ENCODE results near the gene NAV2.

NAV2 gene

DNA sequence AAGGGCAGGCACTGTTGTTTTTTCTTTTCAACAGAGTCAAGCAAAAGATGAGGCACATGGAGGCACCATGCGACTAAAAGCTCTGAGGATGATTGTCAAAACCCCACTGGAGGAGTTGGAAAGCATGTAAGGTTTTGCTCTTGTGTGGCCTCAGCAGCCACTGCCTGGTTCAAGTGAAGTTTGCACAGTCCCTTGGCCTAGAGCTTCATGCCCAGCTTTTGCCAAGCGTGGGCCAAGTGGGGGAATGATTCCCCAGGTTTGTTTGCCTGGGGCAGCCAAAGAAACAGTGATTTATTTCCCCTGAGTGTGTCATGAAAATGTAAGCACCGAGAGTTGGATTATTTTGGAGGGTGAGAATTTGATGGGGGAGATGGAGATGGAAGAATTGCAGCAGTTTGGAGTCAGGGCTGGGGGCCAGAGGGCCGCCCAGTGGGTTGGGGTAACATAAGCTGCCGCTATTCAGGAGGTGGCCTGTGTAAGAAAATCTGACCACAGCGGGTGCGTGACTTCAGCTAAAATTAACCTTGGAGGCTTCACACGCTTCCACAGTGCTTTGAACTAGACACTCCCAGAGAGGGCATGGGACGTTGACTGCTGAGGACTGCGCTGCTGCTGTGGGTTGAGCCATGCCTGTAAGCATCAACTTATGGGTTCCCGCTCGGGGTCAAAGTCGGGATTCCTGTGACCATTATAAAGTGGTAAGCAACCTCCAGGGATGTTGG is 100.7 kb downstream of the NAV2 start:
- no peak for DNase-seq

DNA sequence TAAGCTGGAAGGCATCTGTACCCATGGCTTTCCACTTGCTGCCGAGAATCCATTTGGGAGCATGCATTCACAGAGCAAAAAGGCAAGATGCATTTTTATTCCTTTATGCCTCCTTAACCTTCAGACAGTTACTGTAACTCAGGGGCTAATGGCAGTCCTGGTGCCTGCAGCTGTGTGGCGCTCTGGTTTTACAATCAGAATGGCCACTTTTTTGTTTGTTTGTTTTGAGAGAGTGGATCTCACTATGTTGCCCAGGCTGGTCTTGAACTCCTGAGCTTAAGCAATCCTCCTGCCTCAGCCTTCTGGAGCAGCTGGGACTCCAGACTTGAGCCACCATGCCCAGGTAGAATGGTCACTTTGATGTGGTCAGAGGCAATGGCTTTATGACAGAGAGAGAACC is 101.8 kb downstream of the NAV2 start:
- DNase-seq = no peak

DNA sequence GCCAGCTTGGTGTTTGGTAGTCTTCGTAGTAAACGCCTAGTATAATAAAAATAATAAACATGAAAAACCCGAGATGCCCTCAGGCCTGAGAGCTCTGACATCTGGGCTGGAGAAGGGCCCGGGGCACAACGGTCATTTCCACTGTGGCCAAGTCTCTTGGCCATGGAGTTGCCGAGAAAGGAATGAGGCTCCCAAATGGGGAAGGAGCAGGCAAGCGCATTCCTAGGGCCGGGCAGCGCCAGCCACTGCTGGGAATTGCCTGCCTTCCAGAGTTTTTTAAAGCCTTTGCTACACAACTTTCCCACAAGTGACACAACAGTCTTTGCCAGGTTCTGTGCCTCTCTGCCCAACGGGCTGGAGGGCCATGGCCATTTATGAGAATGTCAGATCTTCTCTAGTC is 103.4 kb downstream of the NAV2 start:
- DNase-seq = no peak

DNA sequence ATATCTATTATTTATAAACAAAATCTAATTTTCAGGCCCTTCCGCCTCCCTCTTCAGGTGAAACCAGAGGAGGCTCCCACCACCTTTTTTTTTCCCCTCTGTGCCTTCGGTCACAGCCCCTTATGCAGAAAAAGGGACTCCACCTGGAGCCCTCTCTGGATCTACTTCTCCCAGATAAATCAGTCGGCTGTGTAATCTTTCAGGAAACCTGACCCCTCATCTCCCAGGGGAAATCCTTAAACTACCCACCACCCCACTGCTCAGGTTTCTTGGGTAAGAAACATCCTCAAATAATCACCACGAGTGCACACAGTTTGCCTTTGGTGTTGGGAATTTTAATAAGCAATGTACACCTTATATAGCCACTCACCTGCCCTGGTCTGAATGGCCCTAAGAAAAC is 104.2 kb downstream of the NAV2 start:
- no peak for DNase-seq

DNA sequence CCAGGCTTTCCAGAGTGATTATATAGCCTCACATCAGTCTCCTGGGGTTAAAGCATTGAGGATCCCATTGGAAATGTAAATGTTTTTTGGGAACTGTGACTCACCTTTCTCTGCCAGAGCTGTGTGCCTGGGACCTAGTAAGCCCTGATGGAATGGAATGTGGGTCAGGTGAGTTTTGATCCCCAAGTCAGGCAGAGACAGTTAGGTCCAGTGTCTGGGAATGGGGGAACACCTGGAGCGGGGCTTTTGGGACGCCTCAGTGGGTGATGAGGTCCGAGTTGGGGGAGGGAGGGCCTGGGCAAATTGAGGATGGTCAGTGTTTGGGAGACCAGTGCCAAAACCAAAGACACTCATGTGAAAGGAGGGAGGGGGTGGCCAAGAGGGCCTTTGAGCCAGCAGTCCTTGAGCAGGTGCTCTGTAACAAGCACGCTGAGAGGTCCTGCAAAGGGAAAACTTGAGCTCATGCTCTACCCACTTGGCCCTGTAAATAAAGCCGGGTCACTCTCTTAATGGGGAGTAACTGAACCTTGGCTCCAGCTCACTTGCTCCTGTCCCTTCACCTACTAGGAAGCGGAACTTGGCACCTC is 104.7 kb downstream of the NAV2 start:
- no peak for DNase-seq

DNA sequence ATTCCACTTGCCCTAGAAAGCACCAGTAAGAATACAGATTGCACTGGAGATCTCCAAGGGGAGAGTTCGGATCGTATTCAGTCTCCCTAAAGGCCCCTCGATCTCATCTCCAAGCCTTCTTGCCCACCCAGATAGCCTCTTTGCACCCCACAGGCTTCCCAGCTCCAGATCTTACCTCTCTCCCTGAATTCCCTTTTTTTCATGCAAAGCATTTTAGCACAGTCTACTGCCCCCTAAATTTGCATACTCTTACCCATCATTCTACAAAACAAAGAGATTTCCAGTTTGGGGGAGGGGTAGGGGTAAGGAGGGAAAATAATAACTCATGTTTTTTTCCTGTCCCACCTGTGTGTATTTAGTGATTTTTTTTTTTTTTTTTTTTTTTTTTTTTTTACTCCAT is 105.2 kb downstream of the NAV2 start:
- no peak for DNase-seq

DNA sequence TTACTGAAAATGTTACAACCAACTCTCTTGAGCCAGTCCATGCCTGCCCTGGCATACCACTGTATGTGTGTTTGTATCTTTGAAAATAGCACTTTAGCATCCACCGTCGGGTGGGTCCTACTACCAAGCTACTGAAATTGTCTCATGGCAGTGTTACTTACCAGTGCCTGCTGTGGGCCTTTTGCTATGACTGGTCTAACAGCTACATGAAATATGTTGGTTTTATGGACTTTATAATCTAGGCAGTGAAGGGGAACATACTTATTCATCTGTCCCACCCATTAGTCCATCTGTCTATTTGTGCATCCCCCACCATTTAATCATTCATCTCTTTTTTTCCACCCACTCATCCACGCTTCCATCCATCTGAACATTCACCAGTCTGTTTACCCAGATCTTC is 106.0 kb downstream of the NAV2 start:
- no peak for DNase-seq

DNA sequence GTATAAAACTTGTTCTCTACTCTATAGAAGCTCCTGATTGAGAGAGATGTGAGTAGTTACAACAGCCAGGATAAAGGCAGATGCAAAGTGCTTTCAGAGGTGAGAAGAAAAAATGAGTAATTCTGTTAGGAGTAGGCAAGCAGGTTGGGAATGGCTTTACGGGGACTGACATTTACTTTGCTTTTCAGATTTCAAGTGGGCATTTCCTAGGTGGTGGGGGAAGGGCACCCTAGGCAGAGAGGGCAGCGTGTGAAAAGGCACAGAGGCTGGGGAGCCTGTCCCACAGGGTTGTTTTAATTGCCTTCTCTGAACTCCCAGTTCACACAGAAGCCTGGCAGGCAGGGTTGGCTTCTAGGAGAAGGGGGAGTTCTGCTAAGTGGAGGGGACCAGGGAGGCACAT is 106.5 kb downstream of the NAV2 start:
- DNase-seq = no peak

DNA sequence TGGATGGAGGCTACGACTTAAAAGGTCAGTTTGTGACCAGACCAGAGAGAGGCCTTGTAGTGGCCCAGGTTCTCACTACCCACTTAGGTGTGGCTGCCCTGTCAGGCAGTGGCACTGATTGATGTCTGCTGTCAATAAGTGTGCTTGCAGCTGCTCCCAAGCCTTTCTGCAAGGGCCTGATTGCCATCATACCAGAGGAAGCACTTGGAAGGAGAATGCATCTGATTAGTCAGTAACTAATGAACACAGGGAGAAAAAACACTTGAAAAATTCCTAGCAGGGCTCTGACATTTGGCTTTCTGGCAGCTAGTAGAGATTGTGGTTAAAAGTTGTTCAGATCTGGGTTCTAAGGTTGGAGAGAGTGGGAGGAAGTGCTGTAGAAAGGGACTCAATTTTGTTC is 107.5 kb downstream of the NAV2 start:
- no peak for DNase-seq

DNA sequence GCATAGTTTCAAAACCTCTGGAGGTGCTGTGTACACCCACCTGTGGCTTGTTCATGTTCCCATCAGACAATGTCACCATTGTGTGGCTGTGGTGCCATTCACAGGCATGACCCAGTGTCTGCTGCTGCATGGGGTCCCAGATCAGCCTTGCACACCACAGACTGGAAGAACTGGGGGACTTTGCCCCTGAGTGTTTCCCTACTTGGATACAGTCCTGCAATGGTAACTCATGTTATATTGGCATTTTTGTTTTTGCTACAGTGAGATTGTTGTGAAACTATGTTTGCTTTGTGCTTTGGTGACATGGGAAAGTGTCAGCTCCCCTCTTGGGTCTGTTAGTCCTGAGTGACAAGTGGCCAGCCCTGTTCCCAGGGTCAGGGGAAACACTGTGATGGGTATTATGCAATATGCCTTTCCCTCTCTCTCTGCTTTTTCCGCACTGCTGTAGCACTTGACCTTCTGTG is 108.8 kb downstream of the NAV2 start:
- DNase-seq = no peak

DNA sequence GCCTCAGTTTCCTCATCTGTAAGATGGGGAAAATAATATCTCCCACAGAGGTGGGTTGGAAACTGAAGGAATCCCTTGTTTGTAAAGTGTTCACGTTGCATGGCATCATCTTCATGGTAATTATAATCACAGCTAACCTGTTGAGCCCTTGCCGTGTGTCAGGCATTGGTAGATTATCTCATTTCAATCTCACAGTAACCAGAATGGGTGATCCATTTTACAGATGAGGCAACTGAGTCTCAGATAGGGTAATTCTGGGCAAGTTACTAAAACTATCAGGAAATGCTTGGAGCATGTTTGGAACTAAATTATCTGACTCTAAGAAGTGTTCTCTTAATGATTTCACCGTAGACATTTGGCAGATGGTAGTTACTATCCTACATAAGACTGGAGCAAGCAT is 109.4 kb downstream of the NAV2 start:
- DNase-seq = no peak

DNA sequence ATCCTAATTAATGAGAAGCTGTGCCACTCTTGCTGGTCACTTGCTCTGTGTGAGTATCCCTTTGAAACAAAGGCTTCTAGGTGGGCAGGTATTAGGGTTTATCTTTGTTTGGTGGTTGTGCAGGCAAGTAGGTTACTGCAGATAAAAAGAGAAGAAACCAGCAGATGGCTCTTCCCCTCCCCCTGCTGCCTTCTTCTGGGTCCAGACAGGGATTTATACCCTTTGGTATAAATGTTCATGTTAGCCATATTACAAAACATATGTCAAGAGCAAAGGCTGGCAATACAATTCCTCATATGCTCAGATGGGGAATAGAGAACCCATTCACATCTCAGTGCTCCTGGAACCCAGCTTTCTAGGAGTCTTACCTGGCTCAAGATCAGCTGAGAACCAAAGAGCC is 109.9 kb downstream of the NAV2 start:
- no peak for DNase-seq

DNA sequence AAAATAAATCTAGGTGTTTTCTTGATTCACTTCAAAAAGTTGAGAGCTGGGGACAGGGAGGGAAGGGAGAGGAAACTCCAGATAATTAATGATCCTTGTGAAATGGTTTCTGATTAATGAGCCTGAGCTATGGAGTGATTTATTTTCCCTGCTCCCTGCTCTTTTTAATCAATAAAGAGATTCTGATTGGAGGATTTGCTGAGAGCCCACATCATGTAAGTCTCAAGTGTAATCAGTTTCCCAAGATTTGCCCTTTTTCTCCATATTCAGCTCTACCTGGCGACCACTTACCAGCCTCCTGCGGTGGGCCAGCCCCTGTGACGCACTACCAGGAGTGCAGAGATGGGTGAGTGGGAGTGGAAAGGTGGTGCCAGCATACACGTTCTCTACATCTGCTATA is 114.0 kb downstream of the NAV2 start:
- no peak for DNase-seq

DNA sequence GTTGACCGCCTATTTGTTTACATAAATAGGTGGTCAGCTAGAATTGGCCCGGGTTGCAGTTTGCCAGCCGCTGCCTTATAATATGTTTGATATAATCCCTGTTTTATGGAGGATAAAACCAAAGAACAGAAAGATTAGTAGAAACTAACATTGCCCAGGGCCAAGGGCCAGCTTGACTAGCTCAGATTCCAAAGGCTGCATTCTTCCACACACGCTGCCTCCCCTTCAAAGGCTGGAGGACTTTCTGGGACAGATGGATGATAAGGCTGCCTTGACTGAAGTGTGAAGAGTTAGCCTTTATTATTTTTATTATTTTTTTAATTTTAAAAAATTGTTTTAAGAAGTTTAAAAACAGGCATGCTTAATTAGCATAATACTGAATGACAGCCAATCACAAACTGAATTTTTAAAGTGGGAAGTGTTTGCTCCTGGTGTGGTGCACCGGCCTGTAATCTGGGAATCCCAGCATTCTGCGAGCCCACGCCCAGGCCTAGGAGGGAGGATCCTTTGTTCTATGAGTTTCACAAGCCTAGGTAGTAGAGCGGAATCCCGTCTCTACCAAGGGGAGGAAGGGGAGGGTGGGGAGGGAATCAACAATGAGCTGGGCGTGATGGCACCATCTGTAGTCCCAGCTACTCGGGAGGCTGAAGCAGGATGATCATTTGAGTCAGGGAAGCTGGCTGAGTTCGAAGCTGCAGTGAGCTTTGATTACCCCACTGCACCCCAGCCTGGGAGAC is 114.9 kb downstream of the NAV2 start:
- no peak for DNase-seq

DNA sequence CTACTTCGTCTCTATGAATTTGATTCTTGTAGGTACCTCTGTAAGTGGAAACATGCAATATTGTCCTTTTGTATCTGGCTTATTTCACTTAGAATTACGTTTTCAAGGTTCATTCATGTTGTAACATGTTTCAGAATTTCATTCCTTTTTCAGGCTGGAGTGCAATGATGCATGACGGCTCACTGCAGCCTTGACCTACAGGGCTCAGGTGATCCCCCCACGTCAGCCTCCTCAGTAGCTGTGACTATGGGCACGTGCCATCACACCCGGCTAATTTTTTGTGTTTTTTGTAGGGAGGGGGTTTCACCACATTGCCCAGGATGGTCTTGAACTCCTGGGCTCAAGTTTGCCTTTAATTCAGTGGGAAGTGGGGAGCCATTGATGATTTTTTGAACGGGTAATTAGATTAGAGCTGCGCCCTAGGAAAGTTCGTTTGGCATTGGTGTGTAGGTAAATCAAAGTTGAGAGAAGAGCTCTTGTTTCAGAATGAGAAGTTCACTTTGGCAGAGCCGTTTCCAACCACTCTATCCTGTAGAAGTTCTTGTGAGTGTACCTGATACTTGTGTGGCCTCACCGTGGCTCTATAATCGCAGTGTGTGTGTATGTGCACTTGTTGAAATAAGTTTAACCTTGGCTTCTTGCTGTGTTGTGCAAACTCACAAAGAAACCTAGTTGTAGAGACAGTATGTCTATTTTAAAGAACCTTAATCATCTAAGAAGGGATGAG is 115.9 kb downstream of the NAV2 start:
- no peak for DNase-seq

DNA sequence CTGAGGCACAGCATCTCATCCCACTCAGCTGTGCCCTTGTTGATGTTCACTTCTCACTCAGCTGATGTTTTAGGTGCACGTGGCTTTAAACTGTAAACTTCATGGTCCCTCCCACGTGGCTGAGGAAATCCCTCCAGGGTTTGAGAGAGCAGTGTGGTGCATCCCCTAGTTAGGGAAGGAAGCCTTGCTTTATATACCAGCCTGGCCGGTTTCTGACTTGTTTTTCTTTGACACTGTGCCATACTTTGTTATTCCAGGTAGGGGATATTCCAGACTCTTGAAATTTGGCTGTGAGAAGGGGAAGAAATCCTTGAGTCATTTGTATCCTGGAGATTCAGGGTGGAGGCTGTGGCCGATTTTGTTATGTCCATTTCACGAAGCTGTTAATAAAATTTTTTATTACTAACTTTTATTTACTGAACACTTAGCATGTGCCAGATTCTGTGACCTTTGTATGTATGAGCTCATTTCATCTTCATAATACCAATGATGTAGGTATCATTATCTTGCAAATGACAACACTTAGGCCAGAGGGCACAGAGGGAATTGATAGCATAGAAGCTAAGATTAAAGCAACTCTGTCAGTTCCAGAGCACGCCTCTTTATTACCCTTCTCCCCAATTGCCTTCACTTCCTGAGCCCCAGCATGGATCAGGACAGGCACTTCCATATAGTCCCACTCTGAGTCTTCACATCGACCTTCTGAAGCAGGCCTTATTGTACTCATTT is 116.6 kb downstream of the NAV2 start:
- DNase-seq = no peak

DNA sequence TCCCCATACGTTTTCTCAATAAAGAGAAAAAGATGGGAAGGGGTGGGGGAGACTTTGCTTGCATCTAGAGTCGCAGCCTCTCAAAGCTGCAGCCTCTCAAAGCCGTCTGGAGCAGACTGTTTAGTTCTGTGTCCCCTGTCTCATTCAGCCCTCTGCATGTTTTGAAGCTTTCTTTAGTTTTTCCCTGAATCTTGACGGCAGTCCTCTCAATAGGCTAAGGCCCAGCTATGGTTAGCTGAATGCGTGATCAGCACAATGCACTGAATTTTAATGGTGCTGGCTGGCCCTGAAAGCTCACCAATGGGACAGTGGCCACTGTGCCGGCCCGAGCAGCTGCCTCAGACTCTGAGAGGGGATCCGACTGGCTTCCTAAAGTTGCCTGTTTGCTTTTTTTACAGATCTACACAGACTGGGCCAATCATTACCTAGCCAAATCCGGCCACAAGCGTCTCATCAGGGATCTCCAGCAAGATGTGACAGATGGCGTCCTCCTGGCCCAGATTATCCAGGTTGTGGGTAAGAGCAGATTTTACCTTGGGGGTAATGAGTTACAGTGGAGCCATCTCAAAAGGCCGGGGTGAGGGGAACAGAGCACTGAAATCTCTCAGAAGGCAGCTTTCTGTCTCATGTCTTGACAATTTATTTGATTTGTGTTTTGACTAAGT is 119.6 kb downstream of the NAV2 start:
- no peak for DNase-seq

DNA sequence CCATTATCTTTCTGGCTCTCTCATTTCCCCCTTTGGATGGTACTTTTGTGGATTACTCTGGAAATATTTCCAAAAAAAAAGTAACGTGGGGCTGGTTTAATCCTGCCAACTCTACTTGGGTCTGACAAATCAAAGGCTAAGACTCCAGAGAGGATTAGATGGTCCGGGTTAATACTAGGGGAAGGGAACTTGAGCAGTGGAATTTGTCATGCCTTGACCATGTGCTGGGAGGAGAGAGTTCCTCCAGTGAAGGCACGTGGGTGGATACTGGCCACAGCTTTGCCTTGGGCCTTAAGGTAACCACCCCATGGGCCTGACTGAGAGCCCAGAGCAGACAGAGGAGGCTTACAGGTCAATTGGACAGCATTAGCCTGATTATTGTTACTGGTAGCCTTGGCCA is 120.3 kb downstream of the NAV2 start:
- no peak for DNase-seq

DNA sequence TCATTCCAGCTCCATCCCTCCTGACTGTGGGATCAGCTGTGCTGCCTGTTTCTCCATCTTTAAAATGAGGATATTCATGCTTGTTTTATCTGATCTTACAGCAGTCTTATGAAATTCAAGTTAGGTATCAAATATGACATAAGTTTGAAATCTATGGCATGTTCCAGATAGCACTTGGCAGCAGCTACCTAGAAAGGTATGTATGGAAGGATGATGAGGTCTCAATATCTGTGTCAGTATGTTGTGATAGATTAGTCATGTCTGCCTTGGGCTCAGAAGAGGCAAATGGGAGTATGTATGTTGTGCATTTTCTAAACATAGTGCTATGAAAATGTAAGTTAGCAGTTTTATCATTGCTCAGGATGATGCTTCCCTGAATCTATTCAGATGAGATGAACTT is 122.1 kb downstream of the NAV2 start:
- no peak for DNase-seq

DNA sequence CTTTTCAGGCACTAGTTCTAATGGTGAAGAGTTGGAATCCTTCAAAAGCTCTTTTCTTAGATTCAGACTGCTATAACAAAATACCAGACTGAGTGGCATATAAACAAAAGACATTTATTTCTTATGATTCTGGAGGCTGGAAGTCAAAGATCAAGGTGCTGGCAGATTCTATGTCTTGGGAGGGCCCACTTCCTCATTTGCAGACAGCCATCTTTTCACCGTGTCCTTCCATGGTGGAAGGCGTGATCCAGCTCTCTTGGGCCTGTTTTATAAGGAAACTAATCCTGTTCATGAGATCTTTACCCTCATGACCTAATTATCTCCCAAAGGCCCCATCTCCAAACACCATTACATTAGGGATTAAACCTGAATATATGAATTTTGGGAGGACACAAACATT is 124.0 kb downstream of the NAV2 start:
- DNase-seq = no peak

DNA sequence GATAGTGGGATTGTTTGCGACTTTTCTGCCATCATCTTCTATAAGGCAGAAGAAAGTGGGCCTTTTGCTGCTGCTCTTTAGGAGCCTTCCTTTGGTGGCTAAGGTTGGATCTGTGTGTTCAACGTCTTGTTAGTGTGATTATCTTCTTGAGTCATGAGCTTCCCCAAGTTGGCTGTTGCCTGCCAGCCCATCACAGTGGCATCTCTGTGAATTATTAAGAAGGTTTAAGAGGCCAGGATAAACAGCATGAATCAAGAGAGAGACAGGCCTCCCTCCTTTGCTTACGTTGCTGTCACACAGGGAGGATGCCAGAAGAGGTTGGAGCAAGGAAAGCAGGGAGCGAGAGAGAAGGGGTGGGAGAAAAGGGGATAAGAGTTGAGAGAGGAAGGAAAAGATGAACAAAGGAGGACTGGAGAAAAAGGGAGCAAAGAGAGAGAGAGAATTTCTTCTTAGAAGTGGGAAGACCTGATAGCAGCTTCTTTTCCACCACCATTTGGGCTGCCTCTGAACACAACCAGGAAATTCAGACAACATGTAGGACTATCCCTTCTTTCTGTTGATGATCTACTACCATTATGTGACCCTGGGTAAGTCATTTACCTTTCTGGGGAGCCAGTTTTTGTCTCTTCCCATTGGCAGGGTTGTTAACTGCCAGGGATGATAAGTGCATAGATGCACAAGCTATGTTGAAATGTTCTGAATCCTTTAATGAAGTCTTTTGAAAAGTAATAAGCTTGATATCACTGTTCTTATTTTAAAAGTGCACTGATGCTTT is 126.5 kb downstream of the NAV2 start:
- no peak for DNase-seq

DNA sequence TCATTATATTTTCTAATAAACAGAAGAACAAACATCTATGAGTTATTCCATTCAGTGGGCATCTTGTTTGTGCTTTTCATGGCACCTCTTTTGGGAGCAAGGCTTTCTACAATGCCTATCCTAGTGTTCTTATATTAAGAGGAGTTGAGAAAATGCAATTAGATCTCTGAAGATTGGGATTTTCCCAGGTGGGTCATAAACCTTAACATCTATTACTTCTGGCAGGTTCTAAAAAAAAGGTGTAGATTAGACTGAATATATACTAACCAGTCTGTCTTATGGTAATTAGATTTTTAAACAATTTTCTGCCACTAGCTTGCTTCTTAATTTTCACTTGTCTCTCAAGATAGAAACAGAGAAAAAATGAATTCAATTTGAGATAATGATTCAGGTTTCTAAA is 128.3 kb downstream of the NAV2 start:
- no peak for DNase-seq
